Stimulated activated naive CD8-positive, alpha-beta T cell treated with anti-CD3 and anti-CD28 coated beads, Interleukin-15, Interleukin-2, amounts not matched to agents 100 U/mL and 50 U/mL, for 24 hours (primary cell): Measurements from ENCODE around the gene KLK14.

Source experiments
- ATAC-seq: fragments of 150-1000 bp; cut with Tn5 transposase; one replicate; pipeline ENCODE4 v1.10.0; 2021
- DNase-seq: peaks from one replicate; pipeline ENCODE4 v3.0.0; 2021

The KLK14 gene

GRCh38 chr19:51086153-51086850, 3.6 kb upstream of the KLK14 start:
- DNase-seq = no peak
- no peak for ATAC-seq

- DNase-seq (no peak), ATAC-seq (no peak)
Measured at GRCh38 chr19:51084505-51084904, 1.8 kb upstream of the KLK14 start.

GRCh38 chr19:51083783-51084182, 1.1 kb upstream of the KLK14 start:
- DNase-seq (no peak), ATAC-seq (no peak)

- DNase-seq (no peak), ATAC-seq (no peak)
Measured at GRCh38 chr19:51083181-51083580, 494 bp upstream of the KLK14 start.

GRCh38 chr19:51081476-51081875, 1.2 kb downstream of the KLK14 start:
- ATAC-seq (no peak), DNase-seq (no peak)

DNA sequence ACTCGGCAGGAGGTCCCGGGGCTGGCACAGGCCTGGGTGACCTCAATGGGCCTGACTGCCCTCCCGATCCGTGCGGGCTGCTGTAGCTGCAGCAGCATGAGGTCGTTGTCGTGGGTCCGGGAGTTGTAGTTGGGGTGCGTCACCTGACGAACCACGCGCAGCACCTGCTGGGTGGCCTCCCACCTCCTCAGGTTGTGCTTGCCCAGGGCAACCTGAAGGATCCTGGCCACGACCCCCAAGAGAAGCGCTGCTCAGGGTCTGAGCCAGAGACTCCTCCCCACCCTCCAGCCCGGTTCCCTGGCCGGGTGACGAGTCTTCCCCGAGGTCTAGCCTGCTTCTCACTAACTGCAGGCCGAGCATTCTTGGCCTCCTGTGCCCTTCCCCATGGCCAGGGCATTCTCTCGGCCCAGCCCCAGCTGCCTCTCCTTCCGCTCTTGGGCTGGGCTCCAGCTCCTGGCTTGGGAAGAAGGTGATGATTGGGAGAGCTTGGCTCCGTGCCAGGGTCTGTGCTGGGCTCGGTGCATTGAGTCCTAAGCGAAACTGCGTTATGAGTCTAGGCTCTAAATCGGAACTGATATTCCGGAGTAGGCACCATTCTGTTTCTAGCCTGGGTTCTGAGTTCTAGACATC, 3.1 kb downstream of the KLK14 start:
- no peak for DNase-seq
- no peak for ATAC-seq

GRCh38 chr19:51078731-51079130, 4.0 kb downstream of the KLK14 start:
- no peak for ATAC-seq
- DNase-seq = no peak

DNA sequence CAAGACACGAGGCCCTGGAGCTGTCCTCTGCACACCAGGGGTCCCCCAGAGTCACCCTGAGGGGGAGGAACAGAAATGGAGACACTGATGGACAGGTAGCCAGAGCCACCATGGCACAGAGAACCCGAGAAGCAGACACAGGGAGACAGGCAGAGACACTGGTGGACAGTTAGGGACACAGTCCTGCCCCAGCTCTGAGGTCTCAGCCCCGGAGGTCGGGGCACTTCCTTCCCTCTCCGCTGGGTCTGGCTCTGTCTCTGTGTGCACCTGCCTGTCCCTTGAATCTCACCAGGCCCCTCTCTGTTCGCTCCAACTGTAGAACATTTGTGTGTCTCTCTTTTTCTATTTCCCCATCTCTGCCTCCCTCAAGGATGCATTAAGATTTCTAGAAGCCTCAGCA, 4.6 kb downstream of the KLK14 start:
- no peak for ATAC-seq
- DNase-seq = no peak

DNA sequence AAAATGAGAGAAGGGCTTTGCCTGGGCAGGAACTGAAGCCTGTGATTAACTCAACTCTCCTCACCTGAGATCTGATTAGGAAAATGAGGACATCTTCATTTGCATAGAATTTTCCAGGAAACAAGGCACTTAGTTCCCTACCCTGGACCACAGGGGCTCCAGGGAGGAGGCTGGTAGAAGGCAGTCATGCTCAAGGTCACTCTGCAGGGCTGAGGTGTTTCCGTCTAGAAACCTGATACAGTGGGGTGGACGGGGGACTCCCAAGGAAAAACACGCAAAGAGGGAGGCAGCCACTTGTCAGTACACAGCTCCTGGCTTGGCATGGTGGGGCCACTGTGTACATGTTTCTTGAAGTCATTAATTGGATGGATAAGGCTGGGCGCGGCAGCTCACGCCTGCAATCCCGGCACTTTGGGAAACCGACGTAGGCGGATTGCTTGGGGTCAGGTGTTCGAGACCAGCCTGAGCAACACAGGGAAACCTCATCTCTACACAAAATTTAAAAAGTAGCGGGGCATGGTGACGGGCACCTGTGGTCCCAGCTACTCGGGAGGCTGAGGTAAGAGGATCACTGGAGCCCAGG, 6.0 kb downstream of the KLK14 start:
- no peak for DNase-seq

DNA sequence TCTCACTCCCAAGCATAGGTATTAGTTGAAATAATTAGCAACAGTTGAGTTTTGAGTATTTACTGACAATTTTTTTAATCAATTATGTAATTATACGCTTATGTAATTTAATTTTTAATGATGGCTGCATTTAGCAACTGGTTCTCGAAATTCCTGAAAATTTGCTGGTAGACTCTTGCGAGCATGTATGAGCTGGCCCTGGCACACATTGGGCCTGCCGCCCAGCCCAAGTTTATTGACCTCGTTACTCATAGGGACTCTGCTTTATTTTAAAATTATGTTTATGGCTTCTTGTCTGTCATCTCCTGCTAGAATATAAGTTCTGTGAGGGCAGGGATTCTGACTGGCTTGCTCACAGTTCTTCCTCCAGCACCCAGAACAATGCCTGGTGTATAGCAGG, 6.7 kb downstream of the KLK14 start:
- DNase-seq = no peak

More for the DNA sequence above, 6.0 kb downstream of the KLK14 start:
- no peak for ATAC-seq

DNA sequence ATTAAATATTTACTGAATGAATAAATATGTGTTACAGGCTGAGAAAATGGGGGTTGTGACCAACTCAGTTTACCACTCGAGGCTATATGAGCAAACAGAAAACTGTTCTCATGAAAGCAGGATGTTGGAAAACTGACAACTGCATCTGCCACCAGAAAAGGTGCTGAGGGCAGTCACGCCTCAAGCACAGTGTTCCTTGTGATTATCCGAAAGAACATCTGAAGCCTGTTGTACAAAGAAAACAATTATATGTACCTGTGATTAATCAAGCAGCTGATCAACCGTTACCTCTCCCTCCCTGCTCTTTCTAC, 11.6 kb downstream of the KLK14 start:
- DNase-seq (no peak), ATAC-seq (no peak)

More for the DNA sequence above, 6.7 kb downstream of the KLK14 start:
- ATAC-seq = no peak

- DNase-seq = no peak
- no peak for ATAC-seq
Measured at GRCh38 chr19:51070334-51071094, 12.2 kb downstream of the KLK14 start.

DNA sequence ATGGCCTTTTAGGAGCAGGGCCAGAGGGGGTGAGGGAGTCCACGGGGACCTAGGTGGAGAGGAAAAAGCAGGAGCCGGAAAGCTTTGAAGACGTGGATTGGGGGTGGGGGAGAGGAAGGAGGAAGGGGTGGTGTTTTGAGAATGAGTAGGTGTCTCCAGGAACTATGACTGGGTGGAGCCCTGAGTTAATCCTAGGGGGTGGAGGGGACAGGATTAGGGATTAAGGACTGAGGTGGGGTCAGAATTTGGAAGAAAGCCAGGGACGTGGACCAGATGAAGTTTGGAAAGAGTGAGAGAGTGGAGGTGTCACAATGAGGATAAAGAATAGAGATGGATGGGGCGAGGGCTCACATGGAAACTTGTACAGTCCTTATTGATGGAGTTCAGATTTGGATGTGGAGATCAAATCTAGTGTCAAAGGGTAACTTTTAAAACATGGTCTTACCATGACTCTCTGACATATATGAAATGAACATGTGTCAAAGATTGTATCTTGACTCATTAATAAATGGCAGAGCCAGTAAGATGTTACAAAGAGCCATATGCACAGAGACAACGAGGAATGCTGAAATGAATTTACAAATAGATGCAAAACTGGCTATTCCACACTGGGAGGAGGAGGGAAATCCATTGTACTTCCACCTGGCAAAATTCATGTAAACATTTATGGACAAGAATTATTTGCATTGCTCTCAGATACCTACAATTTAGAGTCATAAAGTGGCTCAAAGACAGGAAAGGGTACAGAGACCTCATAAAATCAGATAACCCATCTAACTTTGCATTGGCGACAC, 16.1 kb downstream of the KLK14 start:
- DNase-seq (no peak), ATAC-seq (no peak)

GRCh38 chr19:51065221-51065960, 17.3 kb downstream of the KLK14 start:
- DNase-seq (no peak), ATAC-seq (no peak)

GRCh38 chr19:51064534-51065220, 18.0 kb downstream of the KLK14 start, which contains the start of gene KLK13:
Gene KLK13 (minus strand): TSS chr19:51065092. CDS start chr19:51065067, 25 bp downstream.
- DNase-seq (no peak), ATAC-seq (no peak)

DNA sequence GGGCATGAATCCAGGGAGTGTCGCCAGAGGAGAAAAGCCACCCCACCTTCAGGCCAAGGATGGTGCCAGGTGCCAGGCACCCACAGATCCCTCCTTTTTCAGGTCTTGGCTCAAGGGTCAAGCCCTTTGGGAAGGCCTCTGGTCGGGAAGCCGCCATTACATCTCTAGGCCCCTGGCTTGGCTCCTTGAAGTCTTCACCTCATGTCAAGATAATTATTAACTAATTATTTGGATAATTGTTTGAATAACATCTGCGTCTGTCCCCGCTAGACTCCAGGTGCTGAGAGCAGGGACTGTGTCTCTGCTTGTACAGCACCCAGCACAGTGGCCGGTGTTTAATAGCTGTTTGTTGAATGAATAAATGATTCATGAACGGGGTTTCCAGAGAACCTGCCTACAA, 19.0 kb downstream of the KLK14 start:
- ATAC-seq = no peak
- DNase-seq = no peak

DNA sequence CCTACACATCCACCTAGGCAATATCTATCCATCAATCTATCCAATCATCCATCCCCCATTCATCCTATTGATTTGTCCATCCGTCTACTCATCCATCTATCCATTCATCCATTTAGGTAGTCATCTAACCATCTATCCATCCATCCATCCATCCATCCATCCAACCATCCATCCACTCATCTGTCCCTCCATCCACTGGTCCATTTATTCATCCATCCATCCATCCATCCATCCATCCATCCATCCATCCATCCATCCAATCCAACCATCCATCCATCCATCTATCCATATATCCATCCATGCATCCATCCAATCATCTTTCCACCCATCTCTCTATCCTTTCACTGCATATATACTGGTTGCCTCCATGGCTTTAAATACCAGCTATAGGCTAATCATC, 21.7 kb downstream of the KLK14 start:
- ATAC-seq (no peak), DNase-seq (no peak)

DNA sequence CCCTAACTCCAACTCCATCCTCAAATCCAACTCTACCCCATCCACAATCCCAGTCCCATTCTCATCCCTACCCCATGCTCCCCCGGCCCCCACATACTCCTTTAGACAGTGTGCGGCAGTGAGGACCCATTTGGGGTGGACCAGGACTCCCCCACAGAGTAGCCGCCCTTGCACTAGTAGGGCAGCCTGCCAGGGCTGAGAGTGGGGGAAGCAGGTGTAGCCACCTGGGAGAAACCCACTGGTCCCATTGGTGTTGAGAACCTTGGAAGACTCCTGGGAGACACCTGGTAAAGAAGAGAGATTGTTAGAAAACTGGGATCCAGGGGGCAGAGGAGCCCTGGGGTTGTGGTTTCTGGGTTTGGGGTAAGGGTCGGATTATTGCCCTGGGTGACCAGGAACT, 22.4 kb downstream of the KLK14 start:
- no peak for ATAC-seq
- no peak for DNase-seq

DNA sequence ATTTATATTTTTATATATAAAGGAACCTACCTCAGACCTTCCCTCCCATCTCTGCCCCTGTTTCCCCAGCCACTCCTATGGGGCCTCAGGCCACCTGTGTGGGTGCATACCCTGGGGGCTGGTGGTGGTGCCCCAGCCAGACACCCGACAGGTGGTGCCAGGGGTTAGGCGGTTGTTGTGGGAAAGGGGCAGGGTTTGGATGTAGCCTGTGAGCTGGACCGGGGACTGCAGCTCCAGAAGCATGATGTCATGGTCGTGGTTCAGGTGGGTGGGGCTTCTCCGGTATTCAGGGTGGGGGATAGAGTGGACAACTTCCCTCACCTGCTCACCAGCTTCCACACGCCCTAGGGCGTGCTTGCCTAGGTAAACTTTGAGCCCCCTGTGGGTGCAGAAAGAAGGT, 23.0 kb downstream of the KLK14 start:
- DNase-seq = no peak
- no peak for ATAC-seq

- no peak for ATAC-seq
- no peak for DNase-seq
Measured at GRCh38 chr19:51055866-51056265, 26.8 kb downstream of the KLK14 start.

GRCh38 chr19:51047031-51047335, 35.7 kb downstream of the KLK14 start:
- ATAC-seq = no peak
- no peak for DNase-seq
